Measurements from ENCODE around the gene KCNQ4. TPM values are rescaled to one million over a fixed set of nuclear protein-coding genes. Genes with fewer than 3 reads are reported as not detected.

The KCNQ4 gene
- total RNA-seq, 1 experiment from 2014 or later, result 1.4 TPM

DNA sequence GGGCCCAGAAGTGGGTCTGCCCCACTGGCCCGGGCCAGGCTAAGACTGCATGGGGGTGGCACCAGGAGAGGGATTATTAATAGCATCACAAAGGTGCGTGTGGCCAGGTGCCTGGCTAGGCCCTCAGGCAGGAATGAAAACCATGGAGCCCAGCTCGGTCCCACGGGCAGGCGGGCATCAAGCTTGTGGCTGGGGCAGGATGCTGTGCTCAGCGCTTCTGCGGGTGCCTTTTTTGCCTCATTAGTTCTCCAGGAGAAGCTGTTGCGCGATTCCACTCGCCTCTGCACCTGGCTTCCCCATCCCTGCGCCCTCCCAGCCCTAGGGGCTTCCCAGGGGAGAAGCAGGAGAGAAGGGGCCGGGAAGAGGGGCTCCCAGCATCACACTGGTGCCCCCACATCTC, 39.3 kb downstream of the KCNQ4 start:
- no peak overlapping the region for H3K23ac ChIP-seq (ENCODE audit: insufficient read length, low read depth, low read length)
- Mint-ChIP-seq H3K4me3 (no peak overlapping the region), H3K36me3 (ENCODE audit: insufficient read depth in 1 of 3, low read depth in 3 of 3) (no peaks in the 10 kb centered on the region), H3K27me3 (ENCODE audit: low read depth) (peaks cover 7% of the 10 kb centered on the region), H3K4me1 (peaks cover 26 to 34% of the 10 kb centered on the region in 2 experiments), H3K9me3 (no peaks in the 10 kb centered on the region), H3K27ac (no peak overlapping the region; a peak in 1 of 7 replicates)
- no peak overlapping the region for H2AFZ ChIP-seq (ENCODE audit: low read length)
- no peak overlapping the region for H4K5ac ChIP-seq (ENCODE audit: insufficient read length, low read depth, low read length)
- H3K79me2 ChIP-seq (ENCODE audit: insufficient read depth, low read length), result no peaks in the 10 kb centered on the region
- no peak overlapping the region for H4K8ac ChIP-seq (replicated peaks; ENCODE audit: insufficient read length, low read depth, low read length)
- TF ChIP-seq, protein P1, sequence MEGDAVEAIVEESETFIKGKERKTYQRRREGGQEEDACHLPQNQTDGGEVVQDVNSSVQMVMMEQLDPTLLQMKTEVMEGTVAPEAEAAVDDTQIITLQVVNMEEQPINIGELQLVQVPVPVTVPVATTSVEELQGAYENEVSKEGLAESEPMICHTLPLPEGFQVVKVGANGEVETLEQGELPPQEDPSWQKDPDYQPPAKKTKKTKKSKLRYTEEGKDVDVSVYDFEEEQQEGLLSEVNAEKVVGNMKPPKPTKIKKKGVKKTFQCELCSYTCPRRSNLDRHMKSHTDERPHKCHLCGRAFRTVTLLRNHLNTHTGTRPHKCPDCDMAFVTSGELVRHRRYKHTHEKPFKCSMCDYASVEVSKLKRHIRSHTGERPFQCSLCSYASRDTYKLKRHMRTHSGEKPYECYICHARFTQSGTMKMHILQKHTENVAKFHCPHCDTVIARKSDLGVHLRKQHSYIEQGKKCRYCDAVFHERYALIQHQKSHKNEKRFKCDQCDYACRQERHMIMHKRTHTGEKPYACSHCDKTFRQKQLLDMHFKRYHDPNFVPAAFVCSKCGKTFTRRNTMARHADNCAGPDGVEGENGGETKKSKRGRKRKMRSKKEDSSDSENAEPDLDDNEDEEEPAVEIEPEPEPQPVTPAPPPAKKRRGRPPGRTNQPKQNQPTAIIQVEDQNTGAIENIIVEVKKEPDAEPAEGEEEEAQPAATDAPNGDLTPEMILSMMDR (conservative IDR thresholded peaks at IDR 0.05), result no peak
- no peak overlapping the region for H3K4me2 ChIP-seq (ENCODE audit: insufficient read depth, insufficient read length, low read length)
- H4K20me1 ChIP-seq (ENCODE audit: control insufficient read depth, insufficient read depth, insufficient read length), result no peaks in the 10 kb centered on the region
- no peak overlapping the region for H3K9ac ChIP-seq (ENCODE audit: extremely low read depth, insufficient read length, low read length)
- no peak for DNase-seq
- H2BK5ac ChIP-seq (ENCODE audit: insufficient read length, low read length), result no peak overlapping the region
- H3K56ac ChIP-seq (ENCODE audit: insufficient read length, low read depth, low read length), result no peak overlapping the region
- H3K4me1 ChIP-seq (ENCODE audit: insufficient read depth, low read length), result peaks cover 8% of the 10 kb centered on the region; the same call in 1 of the 2 replicates
- no peak overlapping the region for H2BK20ac ChIP-seq (ENCODE audit: low read depth, low read length, poor library complexity, severe bottlenecking)
- H3K4ac ChIP-seq (ENCODE audit: low read depth, low read length), result no peak overlapping the region
- no peak overlapping the region for H3K27ac ChIP-seq (ENCODE audit: insufficient read length, low read depth, low read length)
- H2AK5ac ChIP-seq (ENCODE audit: insufficient read length, low read length), result no peak overlapping the region
- H3K14ac ChIP-seq (ENCODE audit: insufficient read depth, low read length), result no peak overlapping the region
- no peak overlapping the region for H3T11ph ChIP-seq (ENCODE audit: low read length)
- no CpG with 5 or more reads among the region's 12 CpGs for WGBS (ENCODE audit: extremely low coverage, insufficient read length, low lambda C conversion rate)
- no peak overlapping the region for H4K91ac ChIP-seq (ENCODE audit: insufficient read length, low read depth, low read length)
- H3K18ac ChIP-seq (ENCODE audit: insufficient read length, low read depth, low read length), result no peak overlapping the region
- H3K23me2 ChIP-seq (ENCODE audit: insufficient read length, low read depth, low read length, poor library complexity, severe bottlenecking), result peaks cover 7% of the 10 kb centered on the region
- H2BK15ac ChIP-seq (ENCODE audit: low read depth, low read length), result no peak overlapping the region
- H2BK12ac ChIP-seq (ENCODE audit: insufficient read length, low read depth, low read length), result no peak overlapping the region
- no peaks in the 10 kb centered on the region; the same call in 1 of the 2 replicates for H3K27me3 ChIP-seq (ENCODE audit: insufficient read depth, low read length)
- no peaks in the 10 kb centered on the region for H3K79me1 ChIP-seq (ENCODE audit: insufficient read depth, low read depth, low read length, poor library complexity, severe bottlenecking)
- H3K9me3 ChIP-seq (ENCODE audit: control insufficient read depth, low read depth, low read length), result no peaks in the 10 kb centered on the region
- no peak overlapping the region for H2BK120ac ChIP-seq (ENCODE audit: low read depth, low read length, poor library complexity, severe bottlenecking)
